ENCODE measurements around the gene NTN1.
A peak's percentile ranks its signal among the peaks of the same experiment; 100 is the strongest.

- TF ChIP-seq CTCF (IDR thresholded peaks at IDR 0.05; ENCODE audit: low read depth, low read length) (peak; percentile 35), EZH2phosphoT487 (IDR thresholded peaks at IDR 0.05; ENCODE audit: low read depth) (no peak)
These were observed 35.0 kb upstream of the NTN1 start for GRCh38 chr17:8986295-8986694.

All from OCI-LY3 (cell line).